Measurements from ENCODE around the gene AMZ1. TPM values are rescaled to one million over a fixed set of nuclear protein-coding genes. Genes with fewer than 3 reads are reported as not detected.

AMZ1 gene
- polyA plus RNA-seq (2013), result 0.77 TPM

GRCh38 chr7:2687881-2688318, at the start of gene AMZ1:
Gene AMZ1, plus strand, starts transcription at chr7:2688202. Its CDS starts 12,250 bp downstream, at chr7:2700452.
- Histone ChIP-seq H3K27ac (ENCODE audit: insufficient read depth in 1 of 2, low read depth in 1 of 2, low read length in 2 of 2, poor library complexity in 1 of 2, severe bottlenecking in 2 of 2) (no peak within 1 kb of the TSS), H3K9me3 (ENCODE audit: control extremely low read depth in 1 of 5, control insufficient read depth in 4 of 5, insufficient read depth in 2 of 5, low read depth in 1 of 5, low read length in 4 of 5) (no peaks in the 10 kb centered on the region), H3K27me3 (replicated peaks in 2 of 5; ENCODE audit: control insufficient read depth in 4 of 5, insufficient read depth in 5 of 5, low read length in 4 of 5) (peaks cover 0 to 44% (median 16%) of the 10 kb centered on the region in 5 experiments), H3K4me3 (ENCODE audit: control insufficient read depth in 1 of 7, extremely low read depth in 1 of 7, insufficient read depth in 4 of 7, low read depth in 2 of 7, low read length in 6 of 7) (peak within 1 kb of the TSS in 6 of 7 experiments; percentile 10 to 61 (median 44)), H3K36me3 (ENCODE audit: control insufficient read depth in 4 of 4, insufficient read depth in 4 of 4, low read length in 3 of 4) (no peaks in the 10 kb centered on the region), H3K4me1 (ENCODE audit: control extremely low read depth in 1 of 4, control insufficient read depth in 4 of 4, insufficient read depth in 4 of 4, low read length in 3 of 4) (peaks cover 0 to 36% (median 27%) of the 10 kb centered on the region in 4 experiments)
- CTCF ChIA-PET, result interaction anchor here (1.4 to 3.1 kb wide), 3 partner anchors 17 to 24 kb away, joined by 3 to 19 read pairs (median 4); no protein-coding TSS in a partner anchor
- no peak for DNase-seq
- WGBS (ENCODE audit: insufficient coverage), result 5% methylated on average over 38 of the region's 41 CpGs
- POLR2A ChIA-PET, result interaction anchor here (0.5 to 0.9 kb wide), 2 partner anchors 8 to 11 kb away, joined by 4 to 5 read pairs; no protein-coding TSS in a partner anchor

- Histone ChIP-seq H3K9me3 (ENCODE audit: control extremely low read depth in 1 of 5, control insufficient read depth in 4 of 5, insufficient read depth in 2 of 5, low read depth in 1 of 5, low read length in 4 of 5) (no peaks in the 10 kb centered on the region), H3K4me1 (ENCODE audit: control extremely low read depth in 1 of 4, control insufficient read depth in 4 of 4, insufficient read depth in 4 of 4, low read length in 3 of 4) (peaks cover 0 to 73% (median 41%) of the 10 kb centered on the region in 4 experiments), H3K36me3 (ENCODE audit: control insufficient read depth in 4 of 4, insufficient read depth in 4 of 4, low read length in 3 of 4) (peaks cover 0 to 28% (median 0%) of the 10 kb centered on the region in 4 experiments), H3K27me3 (replicated peaks in 2 of 5; ENCODE audit: control insufficient read depth in 4 of 5, insufficient read depth in 5 of 5, low read length in 4 of 5) (no peaks in the 10 kb centered on the region), H3K27ac (ENCODE audit: insufficient read depth in 1 of 2, low read depth in 1 of 2, low read length in 2 of 2, poor library complexity in 1 of 2, severe bottlenecking in 2 of 2) (no peak overlapping the region), H3K4me3 (ENCODE audit: control insufficient read depth in 1 of 7, extremely low read depth in 1 of 7, insufficient read depth in 4 of 7, low read depth in 2 of 7, low read length in 6 of 7) (no peak overlapping the region)
- WGBS (ENCODE audit: insufficient coverage), result 96% methylated on average over 29 of the region's 34 CpGs
- no peak for DNase-seq
- POLR2A ChIA-PET, result no interaction called here
- CTCF ChIA-PET, result interaction anchor here (1.5 kb wide), 2 partner anchors 71 to 168 kb away, joined by 3 read pairs; no protein-coding TSS in a partner anchor
Observed at GRCh38 chr7:2638224-2638991, 49.6 kb upstream of the AMZ1 start.

- peaks cover 0 to 73% (median 40%) of the 10 kb centered on the region in 4 experiments for H3K4me1 ChIP-seq (ENCODE audit: control extremely low read depth in 1 of 4, control insufficient read depth in 4 of 4, insufficient read depth in 4 of 4, low read length in 3 of 4)
Observed at GRCh38 chr7:2639181-2639681, 48.8 kb upstream of the AMZ1 start.

GRCh38 chr7:2639695-2640481, 48.1 kb upstream of the AMZ1 start:
- no peak overlapping the region for H3K4me3 ChIP-seq (ENCODE audit: control insufficient read depth in 1 of 7, extremely low read depth in 1 of 7, insufficient read depth in 4 of 7, low read depth in 2 of 7, low read length in 6 of 7)
- H3K27me3 ChIP-seq (replicated peaks in 2 of 5; ENCODE audit: control insufficient read depth in 4 of 5, insufficient read depth in 5 of 5, low read length in 4 of 5), result no peaks in the 10 kb centered on the region
- DNase-seq, result peak in 1 of 3 donors; percentile 20
- H3K27ac ChIP-seq (ENCODE audit: insufficient read depth in 1 of 2, low read depth in 1 of 2, low read length in 2 of 2, poor library complexity in 1 of 2, severe bottlenecking in 2 of 2), result no peak overlapping the region
- 88% methylated on average over 27 of the region's 37 CpGs for WGBS (ENCODE audit: insufficient coverage)
- peaks cover 0 to 28% (median 0%) of the 10 kb centered on the region in 4 experiments for H3K36me3 ChIP-seq (ENCODE audit: control insufficient read depth in 4 of 4, insufficient read depth in 4 of 4, low read length in 3 of 4)
- CTCF ChIA-PET, result interaction anchor here (1.4 kb wide), 1 partner anchor 10 kb away, joined by 3 read pairs; no protein-coding TSS in a partner anchor
- H3K9me3 ChIP-seq (ENCODE audit: control extremely low read depth in 1 of 5, control insufficient read depth in 4 of 5, insufficient read depth in 2 of 5, low read depth in 1 of 5, low read length in 4 of 5), result no peaks in the 10 kb centered on the region
- POLR2A ChIA-PET, result interaction anchor here (0.9 kb wide), 1 partner anchor 8 kb away, joined by 3 read pairs; the partner anchor contains the start of gene TTYH3
- H3K4me1 ChIP-seq (ENCODE audit: control extremely low read depth in 1 of 4, control insufficient read depth in 4 of 4, insufficient read depth in 4 of 4, low read length in 3 of 4), result peaks cover 0 to 73% (median 45%) of the 10 kb centered on the region in 4 experiments

More at GRCh38 chr7:2639181-2639681, 48.8 kb upstream of the AMZ1 start:
- no peak for DNase-seq
- Histone ChIP-seq H3K36me3 (ENCODE audit: control insufficient read depth in 4 of 4, insufficient read depth in 4 of 4, low read length in 3 of 4) (peaks cover 0 to 28% (median 0%) of the 10 kb centered on the region in 4 experiments), H3K27me3 (replicated peaks in 2 of 5; ENCODE audit: control insufficient read depth in 4 of 5, insufficient read depth in 5 of 5, low read length in 4 of 5) (no peaks in the 10 kb centered on the region), H3K4me3 (ENCODE audit: control insufficient read depth in 1 of 7, extremely low read depth in 1 of 7, insufficient read depth in 4 of 7, low read depth in 2 of 7, low read length in 6 of 7) (no peak overlapping the region), H3K27ac (ENCODE audit: insufficient read depth in 1 of 2, low read depth in 1 of 2, low read length in 2 of 2, poor library complexity in 1 of 2, severe bottlenecking in 2 of 2) (no peak overlapping the region), H3K9me3 (ENCODE audit: control extremely low read depth in 1 of 5, control insufficient read depth in 4 of 5, insufficient read depth in 2 of 5, low read depth in 1 of 5, low read length in 4 of 5) (no peaks in the 10 kb centered on the region)
- 90% methylated on average over 24 of the region's 24 CpGs for WGBS (ENCODE audit: insufficient coverage)
- ChIA-PET POLR2A (no interaction called here), CTCF (no interaction called here)

- POLR2A ChIA-PET, result interaction anchor here (0.9 kb wide), 1 partner anchor 8 kb away, joined by 3 read pairs; the partner anchor contains the start of gene TTYH3
- Histone ChIP-seq H3K9me3 (ENCODE audit: control extremely low read depth in 1 of 5, control insufficient read depth in 4 of 5, insufficient read depth in 2 of 5, low read depth in 1 of 5, low read length in 4 of 5) (no peaks in the 10 kb centered on the region), H3K27me3 (replicated peaks in 2 of 5; ENCODE audit: control insufficient read depth in 4 of 5, insufficient read depth in 5 of 5, low read length in 4 of 5) (no peaks in the 10 kb centered on the region), H3K4me3 (ENCODE audit: control insufficient read depth in 1 of 7, extremely low read depth in 1 of 7, insufficient read depth in 4 of 7, low read depth in 2 of 7, low read length in 6 of 7) (no peak overlapping the region), H3K4me1 (ENCODE audit: control extremely low read depth in 1 of 4, control insufficient read depth in 4 of 4, insufficient read depth in 4 of 4, low read length in 3 of 4) (peaks cover 0 to 74% (median 49%) of the 10 kb centered on the region in 4 experiments), H3K36me3 (ENCODE audit: control insufficient read depth in 4 of 4, insufficient read depth in 4 of 4, low read length in 3 of 4) (peaks cover 0 to 28% (median 0%) of the 10 kb centered on the region in 4 experiments), H3K27ac (ENCODE audit: insufficient read depth in 1 of 2, low read depth in 1 of 2, low read length in 2 of 2, poor library complexity in 1 of 2, severe bottlenecking in 2 of 2) (no peak overlapping the region)
- 81% methylated on average over 12 of the region's 12 CpGs for WGBS (ENCODE audit: insufficient coverage)
- DNase-seq, result no peak
- CTCF ChIA-PET, result interaction anchor here (1.4 kb wide), 1 partner anchor 10 kb away, joined by 3 read pairs; no protein-coding TSS in a partner anchor
Observed at GRCh38 chr7:2640482-2640830, 47.5 kb upstream of the AMZ1 start.

GRCh38 chr7:2640846-2641316, 47.1 kb upstream of the AMZ1 start:
- Histone ChIP-seq H3K9me3 (ENCODE audit: control extremely low read depth in 1 of 5, control insufficient read depth in 4 of 5, insufficient read depth in 2 of 5, low read depth in 1 of 5, low read length in 4 of 5) (no peaks in the 10 kb centered on the region), H3K4me1 (ENCODE audit: control extremely low read depth in 1 of 4, control insufficient read depth in 4 of 4, insufficient read depth in 4 of 4, low read length in 3 of 4) (peaks cover 0 to 75% (median 51%) of the 10 kb centered on the region in 4 experiments), H3K27me3 (replicated peaks in 2 of 5; ENCODE audit: control insufficient read depth in 4 of 5, insufficient read depth in 5 of 5, low read length in 4 of 5) (no peaks in the 10 kb centered on the region), H3K27ac (ENCODE audit: insufficient read depth in 1 of 2, low read depth in 1 of 2, low read length in 2 of 2, poor library complexity in 1 of 2, severe bottlenecking in 2 of 2) (no peak overlapping the region), H3K36me3 (ENCODE audit: control insufficient read depth in 4 of 4, insufficient read depth in 4 of 4, low read length in 3 of 4) (peaks cover 0 to 28% (median 0%) of the 10 kb centered on the region in 4 experiments), H3K4me3 (ENCODE audit: control insufficient read depth in 1 of 7, extremely low read depth in 1 of 7, insufficient read depth in 4 of 7, low read depth in 2 of 7, low read length in 6 of 7) (no peak overlapping the region)
- WGBS (ENCODE audit: insufficient coverage), result 90% methylated on average over 5 of the region's 9 CpGs
- no peak for DNase-seq
- CTCF ChIA-PET, result interaction anchor here (1.4 kb wide), 1 partner anchor 9 kb away, joined by 3 read pairs; no protein-coding TSS in a partner anchor
- POLR2A ChIA-PET, result interaction anchor here (0.9 kb wide), 1 partner anchor 9 kb away, joined by 3 read pairs; the partner anchor contains the start of gene TTYH3

Measured in common myeloid progenitor, CD34-positive (primary cell).